ENCODE data around the gene STAP2. TPM values are rescaled to one million over a fixed set of nuclear protein-coding genes. Genes with fewer than 3 reads are reported as not detected.

STAP2 gene
- total and polyA plus RNA-seq, 9 of the 15 experiments (the other 6 are each of a cell fraction or from before 2014, with no cell fraction given): 1.2 to 9.8 (median 4.5) TPM

- TF ChIP-seq E2F4 (CRISPR knock-in tag; IDR thresholded peaks at IDR 0.05; ENCODE audit: low read depth): no peak
- no peak for TF ChIP-seq TGIF2 (CRISPR knock-in tag; IDR thresholded peaks at IDR 0.05)
- TF ChIP-seq NKRF (IDR thresholded peaks at IDR 0.05; ENCODE audit: borderline replicate concordance): peak; percentile 93
- no peak for TF ChIP-seq ZNF512 (tag; IDR thresholded peaks at IDR 0.05)
- peak; percentile 99 for TF ChIP-seq MYC (IDR thresholded peaks at IDR 0.05; ENCODE audit: low read depth, low read length)
- TF ChIP-seq MYC (CRISPR knock-in tag; IDR thresholded peaks at IDR 0.05; ENCODE audit: borderline replicate concordance, low read depth): peak; percentile 90
- TF ChIP-seq TAF1 (IDR thresholded peaks at IDR 0.05; ENCODE audit: control insufficient read depth, extremely low read depth, insufficient read depth, low read length, severe bottlenecking): peak; percentile 54
- no peak; the same call in 1 of the 2 replicates for TF ChIP-seq ATF6 (CRISPR knock-in tag; IDR thresholded peaks at IDR 0.05)
- TF ChIP-seq GTF2E2 (tag; IDR thresholded peaks at IDR 0.05): peak; percentile 79
- peak; percentile 47; the same call in 1 of the 2 replicates for TF ChIP-seq ZNF12 (CRISPR knock-in tag; IDR thresholded peaks at IDR 0.05)
- TF ChIP-seq KLF6 (CRISPR knock-in tag; IDR thresholded peaks at IDR 0.05; ENCODE audit: borderline replicate concordance): peak; percentile 88; the same call in 1 of the 2 replicates
- TF ChIP-seq GATA2 (CRISPR knock-in tag; IDR thresholded peaks at IDR 0.05): no peak
- TF ChIP-seq PTTG1 (tag; IDR thresholded peaks at IDR 0.05; ENCODE audit: low read depth): no peak
- peak; percentile 17 for TF ChIP-seq HNRNPLL (IDR thresholded peaks at IDR 0.05; ENCODE audit: low read depth, low read length, poor library complexity, severe bottlenecking)
- no peak for TF ChIP-seq SLC30A9 (CRISPR knock-in tag; IDR thresholded peaks at IDR 0.05)
- TF ChIP-seq E2F3 (CRISPR knock-in tag; IDR thresholded peaks at IDR 0.05): peak; percentile 49; the same call in 1 of the 2 replicates
- no peak for TF ChIP-seq CHD1 (IDR thresholded peaks at IDR 0.05; ENCODE audit: low read length)
- TF ChIP-seq FOXM1 (IDR thresholded peaks at IDR 0.05; ENCODE audit: low read depth): no peak
- TF ChIP-seq FOXM1 (CRISPR knock-in tag; IDR thresholded peaks at IDR 0.05; ENCODE audit: low read depth): peak; percentile 86
- peak; percentile 71 for TF ChIP-seq BCOR (IDR thresholded peaks at IDR 0.05)
- no peak for TF ChIP-seq ARNT (IDR thresholded peaks at IDR 0.05)
Measured at GRCh38 chr19:4374498-4375163, 36.0 kb upstream of the STAP2 start (continued).
